CD1c-positive myeloid dendritic cell (primary cell): Measurements from ENCODE around the gene RUBCN.
"Not testable (repeated sequence)": the region's sequence is repeated elsewhere in the genome, so short reads cannot be mapped to it uniquely, and the experiment has no call there.

ENCODE experiments used
- DNase-seq: peaks from one replicate; pipeline ENCODE4 v3.0.0-alpha.2; 2016; ENCODE audit errors: extremely low spot score

RUBCN gene

DNA sequence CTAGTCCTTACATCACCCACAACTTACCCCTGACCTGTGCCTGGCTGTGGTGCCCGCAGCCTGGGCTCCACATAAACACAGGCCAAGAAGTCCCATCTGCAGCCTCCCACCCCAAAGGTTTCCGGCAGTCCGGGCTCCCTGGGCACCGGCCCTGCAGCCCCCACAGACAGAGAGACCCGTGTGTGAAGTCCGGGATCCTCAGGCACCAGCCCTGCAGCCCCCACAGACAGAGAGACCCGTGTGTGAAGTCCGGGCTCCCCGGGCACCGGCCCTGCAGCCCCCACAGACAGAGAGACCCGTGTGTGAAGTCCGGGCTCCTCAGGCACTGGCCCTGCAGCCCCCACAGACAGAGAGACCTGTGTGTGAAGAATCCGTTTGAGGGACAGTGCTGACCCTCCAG lies 78.0 kb downstream of the RUBCN start:
- DNase-seq: not testable (repeated sequence)

DNA sequence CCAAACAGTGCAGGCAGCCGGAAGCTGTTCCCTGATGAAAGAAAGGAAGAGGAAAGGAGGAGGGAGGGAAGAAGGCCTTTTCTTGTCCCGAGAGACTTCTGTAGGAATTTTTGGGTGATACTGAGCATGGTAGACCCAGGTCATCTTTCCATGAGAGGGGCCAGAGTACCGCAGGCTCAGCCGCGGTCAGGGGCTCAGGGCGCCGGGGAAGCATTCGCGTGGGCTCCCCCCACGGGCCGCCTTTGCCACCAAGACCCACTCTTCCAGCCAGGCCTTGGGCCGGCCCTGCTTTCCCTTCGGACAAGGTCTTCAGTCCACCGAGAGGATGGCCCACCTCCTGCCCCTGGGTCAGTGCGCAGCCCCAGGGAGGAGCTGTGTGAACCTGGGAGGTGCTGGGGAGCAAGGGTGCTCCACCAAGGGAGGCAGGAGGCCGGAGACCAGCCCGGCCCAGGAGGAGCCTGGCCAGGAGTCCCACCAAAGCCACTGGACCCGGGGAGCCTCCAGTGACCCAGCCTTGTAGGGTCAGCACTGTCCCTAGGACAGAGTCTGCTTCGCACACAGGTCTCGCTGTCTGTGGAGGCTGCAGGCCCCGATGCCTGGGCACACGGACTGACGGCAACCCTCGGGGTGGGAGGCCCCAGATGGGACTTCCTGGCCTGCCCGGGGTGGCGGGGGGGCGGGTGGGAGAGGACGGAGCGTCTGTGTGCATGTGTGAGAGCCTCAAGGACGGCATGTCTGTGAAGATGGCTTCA lies 79.0 kb downstream of the RUBCN start:
- not testable (repeated sequence) for DNase-seq

DNA sequence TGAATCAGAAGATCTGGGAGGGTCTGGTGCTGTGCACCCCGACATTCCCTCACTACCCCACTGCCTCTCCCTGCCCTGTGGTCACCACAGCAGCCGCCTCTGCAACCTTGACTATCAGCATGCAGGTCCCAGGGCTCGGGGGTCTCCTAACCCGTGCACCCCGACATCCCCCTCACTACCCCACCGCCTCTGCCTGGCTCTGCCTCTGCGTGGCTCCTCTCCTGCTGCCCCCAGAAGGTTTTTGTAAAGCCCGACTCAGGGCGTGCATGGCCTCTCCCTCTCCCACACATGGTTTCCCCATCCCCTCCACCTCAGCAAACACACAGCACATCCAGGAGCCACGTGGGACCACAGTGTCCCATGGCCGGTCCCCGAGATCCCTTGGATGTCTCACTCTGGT lies 79.7 kb downstream of the RUBCN start:
- not testable (repeated sequence) for DNase-seq

DNA sequence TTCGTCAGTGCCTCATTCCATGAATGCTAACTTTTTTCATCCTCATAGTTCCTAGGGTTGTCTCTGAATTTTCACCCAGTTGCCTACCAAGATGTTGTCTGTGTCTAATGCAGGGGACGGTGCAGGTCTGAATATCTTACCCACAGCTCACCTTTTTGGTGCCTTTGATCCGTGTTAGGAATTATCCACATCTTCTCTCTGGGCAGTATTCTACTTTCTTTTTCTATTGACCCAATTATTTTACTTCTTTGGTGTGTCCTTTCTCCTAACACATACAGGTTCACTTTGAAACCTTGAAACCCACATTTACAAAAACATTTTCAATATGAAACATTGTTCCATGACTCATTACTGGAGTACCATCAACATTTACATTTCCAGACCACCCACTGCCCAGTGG lies 80.6 kb downstream of the RUBCN start:
- not testable (repeated sequence) for DNase-seq

DNA sequence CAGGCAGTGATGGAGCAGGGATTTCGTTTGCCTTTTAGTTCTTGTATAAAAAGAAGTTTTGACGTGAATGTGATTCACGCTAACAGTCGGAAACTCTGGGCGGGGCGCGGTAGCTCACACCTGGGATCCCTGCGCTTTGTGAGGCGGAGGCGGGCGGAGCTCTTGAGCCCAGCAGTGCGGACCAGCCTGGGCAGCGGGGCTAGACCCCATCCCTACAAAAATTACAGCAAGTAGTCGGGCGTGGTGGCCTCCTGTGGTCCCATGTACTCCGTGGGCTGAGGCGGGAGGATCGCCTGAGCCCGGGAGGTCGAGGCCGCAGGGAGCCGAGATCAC lies 81.7 kb downstream of the RUBCN start:
- DNase-seq: not testable (repeated sequence)

GRCh38 chr3:197654090-197654997 lies 82.4 kb downstream of the RUBCN start:
- DNase-seq: not testable (repeated sequence)

- DNase-seq: not testable (repeated sequence)
Measured at GRCh38 chr3:197652860-197653259, 83.8 kb downstream of the RUBCN start.

GRCh38 chr3:197647649-197648048 lies 89.1 kb downstream of the RUBCN start:
- DNase-seq: not testable (repeated sequence)

GRCh38 chr3:197647191-197647590 lies 89.5 kb downstream of the RUBCN start:
- not testable (repeated sequence) for DNase-seq

GRCh38 chr3:197646294-197646693 lies 90.4 kb downstream of the RUBCN start:
- DNase-seq: not testable (repeated sequence)

DNA sequence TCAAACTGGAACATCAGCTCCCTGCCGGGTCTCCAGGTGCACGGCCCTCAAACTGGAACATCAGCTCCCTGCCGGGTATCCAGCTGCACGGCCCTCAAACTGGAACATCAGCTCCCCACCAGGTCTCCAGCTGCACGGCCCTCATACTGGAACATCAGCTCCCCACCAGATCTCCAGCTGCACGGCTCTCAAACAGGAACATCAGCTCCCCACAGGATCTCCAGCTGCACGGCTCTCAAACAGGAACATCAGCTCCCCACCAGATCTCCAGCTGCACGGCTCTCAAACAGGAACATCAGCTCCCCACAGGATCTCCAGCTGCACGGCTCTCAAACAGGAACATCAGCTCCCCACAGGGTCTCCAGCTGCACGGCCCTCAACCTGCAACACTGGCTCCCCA lies 99.1 kb downstream of the RUBCN start:
- DNase-seq: not testable (repeated sequence)

- DNase-seq: not testable (repeated sequence)
Measured at GRCh38 chr3:197631989-197632388, 104.7 kb downstream of the RUBCN start.

- DNase-seq: not testable (repeated sequence)
Measured at GRCh38 chr3:197630766-197631165, 105.9 kb downstream of the RUBCN start.

- DNase-seq: not testable (repeated sequence)
Measured at GRCh38 chr3:197629286-197629685, 107.4 kb downstream of the RUBCN start.

DNA sequence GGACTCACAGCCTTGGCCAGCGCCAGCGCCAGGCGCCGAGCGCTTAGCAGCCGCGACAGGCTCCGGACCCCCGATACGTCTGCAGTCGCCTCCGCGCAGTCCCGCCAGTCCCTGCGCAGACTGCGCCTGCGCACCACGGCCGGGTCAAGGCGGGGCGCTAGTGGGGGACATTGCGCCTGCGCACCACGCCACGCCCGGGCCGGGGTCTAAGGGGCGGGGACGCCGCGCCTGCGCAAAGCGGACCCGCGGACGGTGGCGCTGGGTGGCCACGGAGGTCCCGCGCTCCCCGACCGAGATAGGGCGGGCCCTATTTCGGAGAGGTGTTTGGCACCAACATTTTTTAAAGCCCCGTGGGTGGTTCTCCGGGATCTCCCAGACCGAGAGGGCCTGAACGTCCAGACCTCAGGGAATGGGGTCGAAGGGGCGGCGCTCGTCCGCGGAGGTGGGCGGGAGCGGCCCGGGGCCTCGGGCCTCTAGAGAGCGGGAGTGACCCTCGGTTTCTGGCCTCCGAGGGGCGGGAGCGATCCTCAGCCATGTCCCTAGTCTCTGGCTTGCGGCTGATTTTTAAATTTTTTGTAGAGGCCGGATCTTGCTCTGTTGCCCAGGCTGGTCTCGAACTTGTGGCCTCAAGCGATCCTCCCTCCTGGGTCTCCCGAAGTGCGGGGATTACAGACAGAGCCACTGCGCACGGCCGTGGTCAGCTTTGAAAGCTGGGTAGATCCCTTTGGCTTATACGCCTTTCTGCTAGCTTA lies 108.8 kb downstream of the RUBCN start:
- DNase-seq: peak; percentile 90

GRCh38 chr3:197627158-197627771 lies 109.4 kb downstream of the RUBCN start:
- not testable (repeated sequence) for DNase-seq

DNA sequence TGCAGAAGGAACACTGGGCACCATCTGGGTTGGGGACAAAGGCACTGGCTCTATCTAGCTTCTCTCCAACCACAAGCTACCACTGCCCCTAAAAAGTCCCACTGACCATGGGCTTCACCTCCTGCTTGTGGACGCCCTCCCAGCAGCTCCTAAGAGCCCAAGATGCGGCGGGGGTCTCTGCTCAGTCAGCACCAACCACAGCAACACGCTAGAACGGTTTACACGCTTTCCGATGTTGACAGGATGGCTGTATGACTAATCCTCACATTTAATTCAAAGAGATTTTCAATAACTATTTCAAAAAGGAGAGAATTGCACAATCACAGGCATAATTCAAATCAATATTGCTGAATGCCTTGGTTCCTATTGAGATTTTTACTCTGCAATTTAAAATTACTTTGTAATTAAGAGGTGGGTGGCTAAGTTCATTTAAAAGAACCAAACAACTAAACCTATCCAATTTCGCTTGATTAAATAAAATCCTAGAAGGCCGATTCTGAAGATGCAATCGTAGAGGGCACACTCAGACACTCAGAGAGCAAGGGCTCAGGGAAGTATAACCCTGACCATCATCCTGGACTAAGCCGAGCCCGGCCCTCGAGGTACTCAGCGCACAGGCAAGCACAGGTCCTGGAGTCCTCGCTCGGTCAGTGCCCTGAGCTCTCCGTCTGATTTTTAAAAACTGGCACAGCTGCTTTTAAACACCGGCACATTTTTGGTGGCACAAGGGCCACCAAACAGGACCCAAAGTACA lies 110.1 kb downstream of the RUBCN start:
- DNase-seq: not testable (repeated sequence)

- not testable (repeated sequence) for DNase-seq
Measured at GRCh38 chr3:197621478-197621877, 115.2 kb downstream of the RUBCN start.
